ENCODE measurements around the gene TXNDC9. TPM values are rescaled to one million over a fixed set of nuclear protein-coding genes. Genes with fewer than 3 reads are reported as not detected.
"Not testable (repeated sequence)": the region's sequence is repeated elsewhere in the genome, so short reads cannot be mapped to it uniquely, and the experiment has no call there.

TXNDC9 gene, protein sequence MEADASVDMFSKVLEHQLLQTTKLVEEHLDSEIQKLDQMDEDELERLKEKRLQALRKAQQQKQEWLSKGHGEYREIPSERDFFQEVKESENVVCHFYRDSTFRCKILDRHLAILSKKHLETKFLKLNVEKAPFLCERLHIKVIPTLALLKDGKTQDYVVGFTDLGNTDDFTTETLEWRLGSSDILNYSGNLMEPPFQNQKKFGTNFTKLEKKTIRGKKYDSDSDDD
- 10 to 100 TPM in 11 of 12 donors, not detected in 1; 20.5 to 34.7 (median 25.9) TPM for polyA plus RNA-seq (ENCODE audit: insufficient read length in 12 of 12)
- long read RNA-seq, donor 1, transcript TXNDC9-202 (4 exons, 1,111 nt) = minor isoform, 5 of 971 reads
- long read RNA-seq, donor 1, transcript TXNDC9-201 (5 exons, 1,637 nt) = major isoform, 6 of 971 reads
- long read RNA-seq, donor 1, partial matches to known transcripts = 959 of 971 reads
- long read RNA-seq, donor 1, other reads (novel, unspliced or antisense) = 0 of 971 reads
- long read RNA-seq, donor 2, transcript TXNDC9-202 (4 exons, 1,111 nt) = minor isoform, 5 of 40 reads
- long read RNA-seq, donor 2, transcript TXNDC9-201 (5 exons, 1,637 nt) = major isoform, 19 of 40 reads
- long read RNA-seq, donor 2, partial matches to known transcripts = 15 of 40 reads
- long read RNA-seq, donor 2, other reads (novel, unspliced or antisense) = 0 of 40 reads
- long read RNA-seq, donor 3, transcript TXNDC9-201 (5 exons, 1,637 nt) = major isoform, 9 of 13 reads
- long read RNA-seq, donor 3, partial matches to known transcripts = 0 of 13 reads
- long read RNA-seq, donor 3, other reads (novel, unspliced or antisense) = 0 of 13 reads
- long read RNA-seq, donor 4, transcript TXNDC9-201 (5 exons, 1,637 nt) = major isoform, 5 of 7 reads
- long read RNA-seq, donor 4, partial matches to known transcripts = 0 of 7 reads
- long read RNA-seq, donor 4, other reads (novel, unspliced or antisense) = 0 of 7 reads
- long read RNA-seq, donor 5, transcript TXNDC9-201 (5 exons, 1,637 nt) = major isoform, 16 of 902 reads
- long read RNA-seq, donor 5, partial matches to known transcripts = 883 of 902 reads
- long read RNA-seq, donor 5, other reads (novel, unspliced or antisense) = 0 of 902 reads
- long read RNA-seq, donor 6, partial matches to known transcripts = 224 of 229 reads
- long read RNA-seq, donor 6, other reads (novel, unspliced or antisense) = 0 of 229 reads
- long read RNA-seq, donor 7, transcript TXNDC9-201 (5 exons, 1,637 nt) = major isoform, 8 of 11 reads
- long read RNA-seq, donor 7, partial matches to known transcripts = 0 of 11 reads
- long read RNA-seq, donor 7, other reads (novel, unspliced or antisense) = 0 of 11 reads
- long read RNA-seq, donor 8, transcript TXNDC9-201 (5 exons, 1,637 nt) = major isoform, 9 of 663 reads
- long read RNA-seq, donor 8, partial matches to known transcripts = 652 of 663 reads
- long read RNA-seq, donor 8, other reads (novel, unspliced or antisense) = 0 of 663 reads
- long read RNA-seq, donor 9, transcript TXNDC9-201 (5 exons, 1,637 nt) = major isoform, 8 of 18 reads
- long read RNA-seq, donor 9, partial matches to known transcripts = 7 of 18 reads
- long read RNA-seq, donor 9, other reads (novel, unspliced or antisense) = 0 of 18 reads
- long read RNA-seq, donor 10, partial matches to known transcripts = 381 of 405 reads
- long read RNA-seq, donor 10, other reads (novel, unspliced or antisense) = 18 of 405 reads
- long read RNA-seq, donor 11, transcript TXNDC9-201 (5 exons, 1,637 nt) = major isoform, 20 of 28 reads
- long read RNA-seq, donor 11, partial matches to known transcripts = 6 of 28 reads
- long read RNA-seq, donor 11, other reads (novel, unspliced or antisense) = 0 of 28 reads

DNA sequence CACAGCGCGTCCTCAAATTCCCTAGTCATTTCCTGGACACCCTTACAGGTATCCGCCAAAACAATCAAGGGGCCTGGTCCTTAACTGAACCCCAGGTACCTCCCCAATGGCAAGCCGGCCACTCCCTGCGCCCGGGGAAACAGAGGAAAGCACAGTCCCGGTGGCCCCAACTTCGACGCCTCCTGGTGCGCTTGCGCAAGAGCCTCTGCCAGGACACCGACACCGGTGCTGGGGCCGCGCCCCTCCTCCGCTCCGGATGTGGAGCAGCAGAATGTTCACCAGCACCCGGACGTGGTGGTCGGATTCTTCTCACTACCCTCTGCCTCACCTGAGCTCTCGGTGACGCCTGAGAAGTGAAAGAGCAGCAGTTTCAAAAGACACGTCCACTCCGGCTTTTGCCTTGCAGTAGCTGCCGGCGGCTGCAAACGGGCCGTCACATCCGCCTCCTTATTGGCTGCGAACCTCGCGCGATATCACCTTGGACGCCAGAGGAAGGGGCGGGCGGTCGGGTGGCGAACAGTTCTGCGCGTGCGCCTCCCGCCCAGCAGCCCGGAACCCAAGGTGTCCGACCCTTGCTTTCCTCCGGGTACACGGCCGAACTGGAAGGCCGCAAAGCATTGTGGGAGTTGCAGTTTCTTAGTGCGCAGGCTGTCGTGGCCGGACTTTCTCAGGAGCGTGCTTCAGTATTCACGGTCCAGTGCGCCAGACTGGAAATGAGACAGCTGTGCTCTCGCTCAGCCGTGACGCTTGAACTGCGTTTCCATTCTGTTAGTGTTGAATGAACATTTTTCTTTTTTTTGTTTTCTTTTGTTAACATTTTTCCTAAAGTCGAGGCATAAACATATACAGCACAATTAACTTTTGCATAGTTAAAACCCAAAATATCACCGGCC lies at the start of gene TXNDC9:
Gene TXNDC9, minus strand, starts transcription at position 423 of the 893 bp plus-strand sequence. CDS start 3,123 bp downstream, outside the sequence.
- peak; percentile 100 for DNase-seq

DNA sequence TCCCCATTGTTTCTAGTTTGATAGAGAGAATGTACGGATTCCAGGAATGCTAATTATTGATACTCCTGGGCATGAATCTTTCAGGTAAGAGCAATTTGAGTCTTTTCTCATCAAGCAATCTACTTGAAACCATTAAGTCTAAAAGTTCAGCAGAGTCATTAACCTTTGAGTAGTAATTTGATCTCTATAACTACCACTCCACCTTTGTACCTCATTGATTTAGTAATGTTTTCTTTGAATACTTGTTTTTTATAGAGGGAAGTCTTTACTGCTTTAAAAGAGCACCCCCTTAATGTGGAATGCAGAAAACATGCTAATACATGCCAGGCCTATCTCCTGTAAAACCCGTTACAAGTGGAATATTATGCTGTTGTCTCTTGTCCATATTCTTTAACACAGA lies 46.0 kb upstream of the TXNDC9 start:
- DNase-seq = no peak

DNA sequence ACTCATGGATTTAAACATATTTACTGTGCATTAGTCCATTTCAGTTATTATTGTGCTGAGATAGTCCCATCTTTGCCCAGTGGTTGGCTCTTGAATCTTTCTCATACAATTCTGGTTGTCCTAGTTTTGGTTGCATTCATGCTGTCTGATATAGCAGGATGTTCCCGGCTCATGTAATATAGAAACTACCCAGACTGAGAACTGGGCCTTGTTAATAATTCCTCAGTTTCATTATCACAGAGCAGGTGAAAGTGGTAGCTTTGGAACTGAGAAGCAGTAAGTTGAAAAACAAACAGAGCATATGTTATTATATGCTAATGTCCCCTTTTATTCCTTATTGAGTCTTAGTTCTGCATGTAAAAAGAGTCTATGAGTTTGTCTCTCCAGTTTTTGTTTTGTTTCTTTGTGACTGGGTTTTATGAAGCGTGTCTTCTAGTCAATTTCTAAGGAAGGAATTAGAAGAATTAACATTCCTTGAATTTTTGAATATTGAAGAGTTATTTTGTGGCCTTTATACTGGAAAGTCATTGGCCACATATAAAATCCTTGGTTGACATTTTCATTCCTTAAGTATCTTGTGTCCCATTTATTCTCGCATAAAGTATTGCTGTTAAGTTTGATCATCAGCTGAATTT lies 44.4 kb upstream of the TXNDC9 start:
- DNase-seq = no peak

DNA sequence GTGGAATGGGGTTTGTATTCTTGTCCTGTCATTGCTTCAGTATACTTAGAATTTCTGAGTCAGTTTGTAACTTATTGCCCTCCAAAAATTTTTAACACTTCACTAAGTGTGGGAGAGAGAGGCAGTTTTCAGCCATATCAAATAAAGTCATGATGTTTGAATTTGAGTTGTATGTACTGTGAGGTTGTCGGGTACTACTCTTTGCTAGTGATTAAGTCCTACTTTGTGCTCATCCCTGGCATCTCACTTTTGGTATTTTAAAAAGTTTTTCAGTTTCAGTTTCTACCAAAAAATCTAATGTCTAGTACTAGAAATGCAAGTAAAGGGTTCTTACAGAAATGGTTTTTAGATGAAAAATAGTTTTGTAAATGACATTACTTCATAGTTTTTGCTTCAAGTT lies 41.7 kb upstream of the TXNDC9 start:
- DNase-seq = no peak

DNA sequence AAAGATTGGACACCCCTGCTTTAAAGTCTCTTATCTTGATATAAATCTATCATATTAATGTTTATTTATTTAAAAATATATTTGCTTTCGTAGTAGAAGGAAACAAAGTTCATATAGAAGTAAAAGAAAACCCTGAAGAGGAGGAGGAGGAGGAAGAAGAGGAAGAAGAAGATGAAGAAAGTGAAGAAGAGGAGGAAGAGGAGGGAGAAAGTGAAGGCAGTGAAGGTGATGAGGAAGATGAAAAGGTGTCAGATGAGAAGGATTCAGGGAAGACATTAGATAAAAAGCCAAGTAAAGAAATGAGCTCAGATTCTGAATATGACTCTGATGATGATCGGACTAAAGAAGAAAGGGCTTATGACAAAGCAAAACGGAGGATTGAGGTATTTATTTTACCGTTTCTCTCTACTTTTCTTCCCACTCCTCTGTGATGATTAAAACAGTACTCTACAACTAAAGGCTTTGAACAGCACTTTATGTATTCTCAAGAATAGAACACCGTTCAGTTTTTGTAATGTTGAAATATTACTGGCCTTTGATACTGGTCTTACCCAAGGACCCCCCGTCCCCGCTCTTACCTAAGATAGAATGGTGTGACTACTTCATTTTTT lies 40.2 kb upstream of the TXNDC9 start:
- DNase-seq = no peak

DNA sequence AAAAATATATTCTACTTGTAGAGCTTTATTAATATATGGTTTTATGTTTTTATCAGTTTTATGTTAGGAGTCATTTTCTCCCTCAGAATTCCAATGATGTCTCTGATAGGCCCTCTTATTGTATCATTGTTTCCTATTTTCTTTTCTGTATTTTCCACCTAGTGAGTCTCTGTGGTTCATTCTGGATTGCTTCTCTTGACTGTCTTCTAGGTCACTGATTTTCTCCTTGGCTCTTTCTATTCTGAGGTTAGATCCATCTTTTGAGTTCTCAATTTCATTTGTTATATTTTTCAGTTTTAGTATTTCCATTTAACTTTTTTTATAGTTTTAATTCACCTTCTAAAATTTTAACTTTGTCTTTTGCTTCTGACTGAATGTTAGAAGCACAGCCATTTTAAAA lies 38.6 kb upstream of the TXNDC9 start:
- no peak for DNase-seq

DNA sequence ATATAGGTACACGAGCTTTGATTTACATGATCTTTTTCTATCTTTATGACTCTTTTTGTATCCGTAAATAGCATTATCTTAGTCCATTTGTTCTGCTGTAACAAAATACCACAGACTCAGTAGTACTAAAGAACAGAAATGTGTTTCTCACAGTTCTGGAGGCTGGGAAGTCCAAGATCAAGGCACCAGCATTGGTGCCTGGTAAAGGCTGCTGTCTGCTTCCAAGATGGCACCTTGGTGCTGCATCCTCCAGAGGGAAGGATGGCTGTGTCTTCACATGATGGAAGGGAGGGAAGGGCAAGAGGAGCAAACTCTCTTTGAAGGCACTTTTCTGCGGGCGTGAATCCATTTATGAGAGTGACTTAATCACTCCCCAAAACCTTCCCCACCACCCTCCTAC lies 37.0 kb upstream of the TXNDC9 start:
- DNase-seq = no peak

DNA sequence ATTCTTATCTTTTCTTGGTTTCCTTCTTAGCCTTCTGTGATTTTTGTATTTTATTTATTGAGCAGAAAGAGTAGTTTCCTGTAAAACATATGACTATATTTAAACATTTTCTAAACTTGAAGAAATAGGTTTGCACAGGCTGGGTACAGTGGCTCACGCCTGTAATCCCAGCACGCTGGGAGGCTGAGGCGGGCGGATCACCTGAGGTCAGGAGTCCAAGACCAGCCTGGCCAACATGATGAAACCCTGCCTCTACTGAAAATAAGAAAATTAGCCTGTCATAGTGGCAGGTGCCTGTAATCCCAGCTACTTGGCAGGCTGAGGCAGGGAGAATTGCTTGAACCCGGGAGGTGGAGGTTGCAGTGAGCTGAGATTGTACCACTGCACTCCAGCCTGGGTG lies 32.7 kb upstream of the TXNDC9 start:
- DNase-seq = not testable (repeated sequence)

DNA sequence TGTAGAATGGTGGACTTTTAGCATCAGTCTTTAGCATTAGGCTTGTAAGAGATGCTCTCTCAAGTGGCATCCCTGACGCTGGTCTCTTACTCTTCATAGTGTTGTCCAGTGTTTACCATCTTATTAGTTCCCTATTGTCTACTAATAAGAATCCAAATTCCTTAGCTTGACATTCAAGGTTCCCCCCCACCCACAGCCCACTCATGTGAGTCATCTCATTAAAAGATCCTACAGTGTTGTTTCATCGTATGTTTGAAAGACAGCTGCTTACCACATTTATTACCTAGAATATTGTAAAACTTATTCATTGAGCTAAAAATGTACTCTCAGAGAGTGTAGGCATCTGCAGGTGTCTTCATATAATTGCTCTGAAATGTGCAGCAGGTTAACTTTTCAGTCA lies 29.5 kb upstream of the TXNDC9 start:
- DNase-seq = no peak

DNA sequence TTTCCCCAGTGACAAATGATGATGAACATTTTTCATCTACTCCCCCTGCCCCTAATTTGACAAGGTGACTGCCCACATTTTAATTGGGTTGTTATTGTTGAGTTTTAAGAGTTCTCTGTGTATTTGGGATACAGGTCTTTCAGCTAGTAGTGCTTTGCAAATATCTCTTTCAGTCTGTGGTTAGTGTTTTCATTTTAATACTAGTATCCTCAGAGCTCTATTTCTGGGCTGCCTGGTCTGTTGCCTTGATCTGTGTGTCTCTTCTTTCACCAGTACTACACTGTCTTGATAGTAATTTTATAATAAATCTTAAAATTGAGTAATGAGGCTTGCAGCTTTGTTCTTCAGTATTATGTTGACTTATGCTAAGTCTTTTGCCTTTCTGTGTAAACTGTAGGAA lies 20.7 kb upstream of the TXNDC9 start:
- DNase-seq = no peak

DNA sequence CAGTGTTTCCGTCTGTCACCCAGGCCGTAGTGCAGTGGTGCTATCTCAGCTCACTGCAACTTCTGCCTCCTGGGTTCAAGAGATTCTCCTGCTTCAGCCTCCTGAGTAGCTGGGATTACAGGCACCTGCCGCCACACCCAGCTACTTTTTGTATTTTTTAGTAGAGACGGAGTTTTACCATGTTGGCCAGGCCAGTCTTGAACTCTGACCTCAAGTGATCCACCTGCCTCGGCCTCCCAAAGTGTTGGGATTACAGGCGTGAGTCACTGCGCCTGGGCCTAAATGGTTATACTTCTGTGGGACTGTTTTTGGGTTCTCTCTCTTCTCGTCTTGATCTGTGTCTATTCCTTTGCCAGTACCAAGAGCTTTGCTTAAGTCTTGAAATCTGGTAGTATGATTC lies 18.7 kb upstream of the TXNDC9 start:
- not testable (repeated sequence) for DNase-seq

DNA sequence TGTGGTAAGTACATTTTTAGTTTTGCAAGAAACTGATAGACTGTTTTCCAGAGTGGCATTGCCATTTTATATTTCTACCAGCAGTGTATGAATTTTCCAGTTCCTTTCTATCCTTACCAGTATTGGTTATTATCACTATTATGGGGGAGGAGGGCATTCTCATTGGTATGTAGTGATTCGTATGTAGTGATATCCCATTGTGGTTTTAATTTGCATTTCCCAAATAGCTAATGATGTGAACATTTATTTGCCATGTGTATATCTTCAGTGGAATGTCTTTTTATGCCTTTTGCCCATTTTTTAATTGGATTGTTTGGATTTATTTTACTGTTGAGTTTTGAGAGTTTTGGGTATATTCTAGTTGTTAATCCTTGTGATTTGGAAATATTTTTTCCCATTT lies 17.9 kb upstream of the TXNDC9 start:
- DNase-seq = no peak

DNA sequence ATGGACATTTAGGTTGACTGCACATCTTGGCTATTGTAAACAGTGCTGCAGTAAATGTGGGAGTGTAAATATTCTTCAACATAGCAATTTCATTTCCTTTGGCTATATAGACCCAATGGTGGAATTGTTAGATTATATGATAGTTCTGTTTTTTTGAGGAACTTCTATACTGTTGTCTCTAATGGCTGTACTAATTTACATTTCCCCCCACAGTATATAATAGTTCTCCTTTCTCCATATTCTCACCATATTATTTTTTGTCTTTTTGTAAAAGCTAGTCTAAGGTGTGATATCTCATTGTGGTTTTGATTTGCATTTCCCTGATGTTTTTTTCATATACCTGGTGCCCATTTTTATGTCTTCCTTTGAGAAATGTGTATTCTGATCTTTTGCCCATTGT lies 14.1 kb upstream of the TXNDC9 start:
- DNase-seq = no peak

DNA sequence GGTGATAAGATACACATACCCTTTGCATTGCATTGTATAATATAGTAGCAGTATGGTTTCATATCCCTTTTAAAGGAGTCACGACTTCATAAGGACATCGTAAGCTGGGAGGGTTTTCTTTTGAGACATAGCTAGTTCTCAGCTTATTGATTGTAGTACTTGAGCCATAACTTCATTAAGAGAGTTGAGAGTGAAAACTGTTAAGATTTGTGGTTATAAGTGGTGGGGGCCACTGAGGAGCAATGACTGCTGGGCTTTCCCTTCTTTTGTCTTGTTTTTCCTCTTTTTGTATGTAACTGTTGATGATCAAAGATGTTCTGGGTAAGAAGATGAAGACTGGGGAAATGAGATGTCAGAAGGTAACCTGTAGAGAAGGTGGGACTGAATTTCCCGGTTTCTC lies 12.0 kb upstream of the TXNDC9 start:
- DNase-seq = no peak

DNA sequence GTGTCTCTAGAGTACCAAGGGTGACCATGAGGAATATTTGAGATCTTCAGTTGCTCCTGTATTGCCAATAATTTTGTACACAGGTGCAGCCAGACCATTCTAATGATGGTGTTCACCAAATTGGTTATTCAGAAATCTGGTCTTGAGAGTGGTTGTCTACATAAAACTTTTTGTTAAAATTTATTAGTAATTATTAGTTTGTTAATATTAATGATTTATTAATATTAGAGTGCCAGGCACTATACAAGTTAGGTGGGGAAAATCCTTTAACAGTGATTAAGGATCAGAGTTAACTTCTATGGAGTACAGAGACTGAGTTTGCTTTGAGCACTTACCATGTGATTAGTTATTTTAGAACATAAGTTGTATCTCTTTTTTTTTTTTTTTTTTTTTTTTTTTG lies 10.1 kb upstream of the TXNDC9 start:
- DNase-seq = no peak

DNA sequence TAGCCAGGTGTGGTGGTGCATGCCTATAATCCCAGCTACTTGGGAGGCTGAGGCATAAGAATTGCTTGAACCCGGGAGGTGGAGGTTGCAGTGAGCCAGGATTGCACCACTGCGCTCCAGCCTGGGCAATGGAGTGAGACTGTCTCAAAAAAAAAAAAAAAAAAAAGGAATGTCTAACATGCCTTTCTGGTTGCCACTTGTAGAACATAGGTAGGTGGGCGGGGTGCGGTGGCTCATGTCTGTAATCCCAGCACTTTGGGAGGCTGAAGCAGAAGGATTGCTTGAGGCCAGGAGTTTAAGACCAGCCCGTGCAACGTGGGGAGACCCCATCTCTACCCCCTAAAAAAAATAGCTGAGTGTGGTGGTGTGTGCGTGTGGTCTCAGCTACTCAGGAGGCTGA lies 9.3 kb upstream of the TXNDC9 start:
- not testable (repeated sequence) for DNase-seq

DNA sequence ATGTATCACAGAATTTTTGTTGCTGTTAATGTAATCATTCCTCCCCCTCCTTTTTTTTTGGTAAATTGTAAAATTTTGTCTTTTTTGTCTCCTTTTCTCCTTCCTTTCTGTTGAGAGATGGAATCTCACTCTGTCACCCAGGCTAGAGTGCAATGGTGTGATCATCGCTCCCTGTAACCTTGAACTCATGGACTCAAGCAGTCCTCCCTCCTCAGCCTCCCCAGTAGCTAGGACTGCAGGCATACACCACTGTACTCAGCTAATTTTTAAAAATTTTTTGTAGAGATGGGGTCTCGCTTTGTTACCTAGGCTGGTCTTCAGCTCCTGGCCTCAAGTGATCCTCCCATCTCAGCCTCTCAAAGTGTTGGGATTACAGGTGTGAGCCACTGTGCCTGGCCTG lies 6.4 kb upstream of the TXNDC9 start:
- no peak for DNase-seq

DNA sequence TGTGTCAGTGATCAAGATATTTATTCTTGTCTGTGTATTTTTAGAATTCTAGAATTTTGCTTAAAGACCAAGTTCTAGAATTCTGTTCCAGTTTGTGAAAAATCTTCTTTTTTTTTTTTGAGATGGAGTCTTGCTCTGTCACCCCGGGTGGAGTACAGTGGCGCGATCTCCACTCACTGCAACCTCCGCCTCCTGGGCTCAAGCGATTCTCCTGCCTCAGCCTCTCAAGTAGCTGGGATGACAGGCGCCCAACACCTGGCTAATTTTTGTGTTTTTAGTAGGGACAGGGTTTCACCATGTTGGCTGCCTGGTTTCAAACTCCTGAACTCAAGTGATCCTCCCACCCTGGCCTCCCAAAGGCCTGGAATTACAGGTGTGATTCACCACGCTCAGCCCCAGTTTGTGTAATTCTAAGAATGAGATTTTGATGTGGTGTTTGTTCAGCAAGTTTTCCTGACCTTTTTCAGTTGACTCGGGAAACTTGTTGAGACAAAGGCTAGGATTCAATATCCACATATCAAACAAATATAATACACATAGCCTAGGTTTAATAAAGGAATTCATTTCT lies 4.6 kb upstream of the TXNDC9 start:
- DNase-seq = no peak

Data from muscle of arm (tissue), 14 donors.